ENCODE measurements around the gene SLC2A4RG.
A peak's percentile ranks its signal among the peaks of the same experiment; 100 is the strongest.

SLC2A4RG gene

DNA sequence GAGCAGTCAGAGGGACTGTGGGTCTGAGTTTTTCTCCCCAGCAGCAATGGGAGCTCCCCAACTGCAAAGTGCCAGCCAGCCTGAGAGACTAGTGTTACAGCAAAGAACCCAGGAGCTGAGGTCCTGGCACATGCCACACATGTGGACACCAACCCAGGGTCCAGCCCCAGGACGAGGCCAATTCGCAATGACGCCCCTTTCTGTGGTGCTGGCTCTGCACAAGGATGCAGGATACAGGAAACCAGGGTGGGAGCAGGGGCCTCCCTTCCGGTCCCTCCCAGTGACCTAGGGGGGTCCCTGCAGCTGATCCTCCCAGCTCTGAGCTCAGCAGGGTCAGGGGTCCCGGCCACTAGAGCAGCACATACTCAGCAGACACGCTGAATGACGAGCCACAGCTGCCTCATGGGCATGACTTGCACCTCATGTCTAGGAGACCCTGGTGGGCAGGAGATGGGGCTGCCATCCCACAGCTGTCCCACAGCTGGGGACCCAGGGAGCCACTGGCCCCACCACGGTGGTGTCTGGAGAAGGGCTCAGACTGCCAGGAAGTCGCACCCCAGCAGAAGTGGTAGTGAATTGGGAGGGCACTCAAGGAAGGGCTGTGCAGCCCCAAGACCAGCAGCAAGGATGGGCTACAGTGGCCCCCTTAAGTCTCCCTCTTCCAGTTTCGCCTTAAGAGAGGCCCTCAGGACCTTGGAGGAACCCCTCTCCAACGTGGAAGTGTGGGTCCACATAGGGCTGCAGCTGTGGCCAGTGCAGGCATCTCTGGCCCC, 35.4 kb upstream of the SLC2A4RG start:
- H3K9me3 Mint-ChIP-seq, result no peaks in the 10 kb centered on the region
- peaks cover 29% of the 10 kb centered on the region for H3K36me3 Mint-ChIP-seq
- peak; percentile 20 for DNase-seq
- H3K27me3 Mint-ChIP-seq, result no peaks in the 10 kb centered on the region
- H3K4me3 Mint-ChIP-seq, result no peak overlapping the region
- H3K27ac Mint-ChIP-seq, result no peak overlapping the region
- peaks cover 29% of the 10 kb centered on the region for H3K4me1 Mint-ChIP-seq
- CTCF ChIA-PET, result no interaction called here

GRCh38 chr20:63704749-63705117, 34.8 kb upstream of the SLC2A4RG start:
- Mint-ChIP-seq H3K4me3 (no peak overlapping the region), H3K27ac (no peak overlapping the region), H3K36me3 (peaks cover 32% of the 10 kb centered on the region), H3K9me3 (no peaks in the 10 kb centered on the region), H3K27me3 (no peaks in the 10 kb centered on the region), H3K4me1 (peaks cover 33% of the 10 kb centered on the region)
- CTCF ChIA-PET, result no interaction called here
- peak; percentile 18 for DNase-seq

GRCh38 chr20:63705232-63706026, 34.1 kb upstream of the SLC2A4RG start:
- CTCF ChIA-PET, result interaction anchor here (1.1 to 2.9 kb wide), 4 partner anchors 32 to 159 kb away, joined by 3 to 14 read pairs (median 6); partner anchors contain the start of genes LIME1, SLC2A4RG and TPD52L2
- Mint-ChIP-seq H3K27ac (no peak overlapping the region), H3K36me3 (peaks cover 35% of the 10 kb centered on the region), H3K4me1 (peaks cover 35% of the 10 kb centered on the region), H3K27me3 (no peaks in the 10 kb centered on the region), H3K4me3 (peak overlapping the region; percentile 37), H3K9me3 (no peaks in the 10 kb centered on the region)
- peak; percentile 11 for DNase-seq

DNA sequence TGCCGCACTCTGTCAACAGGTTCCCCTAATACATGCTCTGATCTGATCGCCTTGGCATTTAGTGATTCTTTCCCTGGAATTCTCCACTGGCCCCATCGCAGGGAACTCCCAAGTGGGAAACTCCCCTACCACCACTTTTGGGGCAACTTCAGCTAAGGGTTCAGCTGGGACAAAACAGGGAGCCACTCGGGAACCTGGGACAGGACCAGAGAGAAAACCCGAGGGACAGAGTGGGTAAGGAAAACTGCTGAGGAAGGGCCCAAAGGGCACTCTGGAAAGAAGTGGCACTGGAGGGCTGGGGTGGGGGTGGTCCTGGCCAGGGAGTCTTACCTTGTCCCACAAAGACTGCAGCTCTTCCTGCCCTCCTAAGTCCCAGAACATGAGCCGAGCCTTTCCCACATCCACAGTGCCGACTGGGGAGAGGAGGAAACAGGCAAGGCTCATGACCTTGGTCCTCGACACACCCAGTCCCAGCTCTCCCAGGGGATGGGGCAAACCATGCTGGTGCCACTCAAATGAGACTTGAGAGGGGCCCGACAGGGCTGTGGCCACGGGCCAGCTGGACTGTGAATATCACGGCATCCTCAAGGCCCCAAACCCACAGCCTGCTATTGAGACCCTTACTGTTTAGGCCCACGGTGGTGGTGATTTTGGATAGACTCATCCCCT, 33.4 kb upstream of the SLC2A4RG start:
- DNase-seq, result peak; percentile 19
- Mint-ChIP-seq H3K36me3 (peaks cover 43% of the 10 kb centered on the region), H3K4me3 (peak overlapping the region; percentile 80), H3K4me1 (peaks cover 42% of the 10 kb centered on the region), H3K27ac (peak overlapping the region; percentile 80), H3K9me3 (no peaks in the 10 kb centered on the region), H3K27me3 (no peaks in the 10 kb centered on the region)
- CTCF ChIA-PET, result interaction anchor here (0.6 to 2.9 kb wide), 8 partner anchors 31 to 158 kb away, joined by 3 to 14 read pairs (median 4); partner anchors contain the start of genes LIME1, SLC2A4RG and TPD52L2

- H3K27ac Mint-ChIP-seq, result peak overlapping the region; percentile 80
- peak; percentile 82 for DNase-seq
- no peaks in the 10 kb centered on the region for H3K27me3 Mint-ChIP-seq
- peaks cover 50% of the 10 kb centered on the region for H3K36me3 Mint-ChIP-seq
- no peaks in the 10 kb centered on the region for H3K9me3 Mint-ChIP-seq
- peaks cover 46% of the 10 kb centered on the region for H3K4me1 Mint-ChIP-seq
- CTCF ChIA-PET, result interaction anchor here (0.6 to 2.9 kb wide), 16 partner anchors 9 to 267 kb away, joined by 3 to 14 read pairs (median 3); partner anchors contain the start of genes PTK6, SLC2A4RG and TPD52L2
- H3K4me3 Mint-ChIP-seq, result peak overlapping the region; percentile 80
Observed at GRCh38 chr20:63706852-63707557, 32.6 kb upstream of the SLC2A4RG start.

DNA sequence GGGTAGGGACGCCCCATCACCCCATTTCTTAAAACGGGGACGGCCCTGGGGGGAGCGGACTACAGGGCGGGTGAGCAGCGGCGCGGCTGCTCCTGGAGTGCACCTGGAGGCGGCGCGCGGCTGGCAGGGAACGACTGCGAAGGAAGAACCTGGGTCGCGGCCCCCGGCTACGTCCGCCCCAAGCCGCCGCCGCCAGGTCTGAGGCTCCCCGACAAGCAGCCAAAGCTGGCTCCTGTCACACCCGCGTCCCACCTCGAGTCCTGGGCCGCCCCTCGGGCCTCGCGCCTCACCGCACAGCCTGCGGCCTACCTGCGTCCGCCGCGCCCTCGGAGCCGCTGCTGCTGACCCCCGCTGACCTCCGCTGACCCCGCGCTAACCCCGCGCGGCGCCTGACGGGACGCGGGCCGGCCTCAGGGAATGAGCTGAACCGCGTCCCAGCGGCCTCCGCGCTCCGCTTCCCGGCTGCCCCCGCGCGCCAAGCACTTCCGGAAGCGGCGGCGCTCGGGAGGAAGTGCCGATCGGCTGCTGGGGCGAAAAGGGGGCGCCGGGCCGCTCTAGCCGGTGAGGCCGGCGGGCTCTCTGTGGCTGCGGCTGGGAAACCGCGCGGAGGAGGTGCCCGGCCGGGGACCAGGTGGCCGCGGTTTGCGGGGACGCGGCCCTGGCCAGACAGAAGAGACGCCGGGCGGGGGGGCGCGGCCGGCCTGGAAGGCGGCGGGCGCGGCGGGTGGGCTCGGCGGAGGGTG, 31.8 kb upstream of the SLC2A4RG start, which contains the start of the genes ARFRP1 and ZGPAT:
ARFRP1 (minus strand) TSS at position 419 of the 743 bp plus-strand sequence. CDS start 885 bp downstream, outside the sequence.
ZGPAT (plus strand) TSS at position 482 of the 743 bp plus-strand sequence. CDS start 542 bp downstream, outside the sequence.
- H3K36me3 Mint-ChIP-seq, result peaks cover 57% of the 10 kb centered on the region
- peaks cover 48% of the 10 kb centered on the region for H3K4me1 Mint-ChIP-seq
- peak within 1 kb of the TSS; percentile 80 for H3K4me3 Mint-ChIP-seq
- H3K27ac Mint-ChIP-seq, result peak within 1 kb of the TSS; percentile 80
- H3K9me3 Mint-ChIP-seq, result peaks cover 5% of the 10 kb centered on the region
- DNase-seq, result peak; percentile 91
- no peaks in the 10 kb centered on the region for H3K27me3 Mint-ChIP-seq
- CTCF ChIA-PET, result interaction anchor here (0.7 to 2.9 kb wide), 17 partner anchors 8 to 266 kb away, joined by 3 to 14 read pairs (median 3); partner anchors contain the start of genes LIME1, PTK6, SLC2A4RG and TPD52L2

GRCh38 chr20:63708301-63709148, 31.1 kb upstream of the SLC2A4RG start:
- Mint-ChIP-seq H3K9me3 (peaks cover 5% of the 10 kb centered on the region), H3K4me3 (peak overlapping the region; percentile 80), H3K27ac (peak overlapping the region; percentile 71), H3K36me3 (peaks cover 61% of the 10 kb centered on the region), H3K4me1 (peaks cover 49% of the 10 kb centered on the region), H3K27me3 (no peaks in the 10 kb centered on the region)
- CTCF ChIA-PET, result interaction anchor here (0.9 to 2.9 kb wide), 10 partner anchors 10 to 171 kb away, joined by 3 to 14 read pairs (median 5); partner anchors contain the start of genes LIME1, PTK6, SLC2A4RG and TPD52L2
- peak; percentile 23 for DNase-seq

DNA sequence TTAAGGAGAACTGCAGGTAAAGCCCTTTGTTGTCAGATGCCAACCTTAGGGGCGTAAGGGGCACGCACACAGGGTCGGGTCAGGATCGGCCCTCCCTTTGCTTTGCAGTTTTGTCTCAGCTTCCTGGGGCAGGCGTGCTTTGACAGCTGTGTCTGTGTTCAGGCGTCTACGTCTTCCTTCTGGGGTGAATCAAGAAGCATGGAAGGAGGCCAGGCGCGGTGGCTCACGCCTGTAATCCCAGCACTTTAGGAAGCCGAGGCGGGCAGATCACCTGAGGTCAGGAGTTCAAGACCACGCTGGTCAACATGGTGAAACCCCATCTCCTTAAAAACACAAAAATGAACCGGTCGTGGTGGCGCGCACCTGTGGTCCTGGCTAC, 30.4 kb upstream of the SLC2A4RG start:
- Mint-ChIP-seq H3K9me3 (peaks cover 5% of the 10 kb centered on the region), H3K27me3 (no peaks in the 10 kb centered on the region), H3K4me3 (peak overlapping the region; percentile 80), H3K36me3 (peaks cover 64% of the 10 kb centered on the region), H3K27ac (no peak overlapping the region), H3K4me1 (peaks cover 49% of the 10 kb centered on the region)
- DNase-seq, result peak; percentile 20
- CTCF ChIA-PET, result interaction anchor here (1.5 to 2.0 kb wide), 2 partner anchors 10 to 30 kb away, joined by 4 to 8 read pairs; partner anchors contain the start of gene SLC2A4RG

- no peak overlapping the region for H3K27ac Mint-ChIP-seq
- peaks cover 64% of the 10 kb centered on the region for H3K36me3 Mint-ChIP-seq
- DNase-seq, result no peak
- peaks cover 17% of the 10 kb centered on the region for H3K9me3 Mint-ChIP-seq
- CTCF ChIA-PET, result interaction anchor here (0.9 kb wide), 1 partner anchor 25 kb away, joined by 3 read pairs; the partner anchor contains the start of gene LIME1
- peaks cover 51% of the 10 kb centered on the region for H3K4me1 Mint-ChIP-seq
- H3K4me3 Mint-ChIP-seq, result peak overlapping the region; percentile 33
- no peaks in the 10 kb centered on the region for H3K27me3 Mint-ChIP-seq
Observed at GRCh38 chr20:63711085-63711645, 28.4 kb upstream of the SLC2A4RG start.

DNA sequence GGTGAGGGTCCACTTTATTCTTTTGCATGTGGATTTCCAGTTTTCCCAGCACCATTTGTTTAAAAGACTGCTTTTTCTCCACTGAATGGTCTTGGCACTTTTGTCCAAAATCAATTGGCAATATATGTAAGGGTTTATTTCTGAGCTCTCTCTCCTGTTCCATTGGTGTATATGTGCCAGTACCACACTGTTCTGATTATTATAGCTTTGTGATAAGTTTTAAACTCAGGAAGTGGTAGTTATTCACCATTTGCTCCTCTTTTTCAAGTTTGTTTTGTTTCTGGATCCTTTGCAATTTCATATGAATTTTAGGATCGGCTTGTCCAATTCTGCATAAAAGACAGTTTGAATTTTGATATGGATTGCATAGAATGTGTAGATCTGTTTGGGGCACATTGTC, 27.4 kb upstream of the SLC2A4RG start:
- CTCF ChIA-PET, result interaction anchor here (0.6 to 0.9 kb wide), 2 partner anchors 11 to 24 kb away, joined by 3 read pairs; partner anchors contain the start of gene LIME1
- no peak for DNase-seq
- Mint-ChIP-seq H3K27ac (peak overlapping the region; percentile 39), H3K4me1 (peaks cover 44% of the 10 kb centered on the region), H3K27me3 (no peaks in the 10 kb centered on the region), H3K9me3 (peaks cover 17% of the 10 kb centered on the region), H3K4me3 (no peak overlapping the region), H3K36me3 (peaks cover 65% of the 10 kb centered on the region)

DNA sequence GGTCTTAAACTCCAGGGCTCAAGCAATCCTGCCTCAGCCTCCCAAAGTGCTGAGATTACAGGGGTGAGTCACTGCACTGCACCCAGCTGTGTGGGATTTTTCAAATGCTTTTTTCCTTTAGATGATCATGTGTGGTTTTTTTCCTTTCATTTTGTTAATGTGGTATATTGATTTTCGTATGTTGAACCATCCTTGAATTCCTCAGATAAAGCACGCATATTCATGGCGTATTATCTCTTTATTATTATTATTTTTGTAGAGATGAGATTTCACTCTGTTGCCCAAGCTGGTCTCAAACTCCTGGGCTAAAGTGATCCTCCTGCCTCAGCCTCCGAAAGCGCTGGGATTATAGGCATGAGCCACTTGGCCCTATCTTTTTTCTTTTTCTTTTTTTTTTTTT, 24.7 kb upstream of the SLC2A4RG start:
- H3K27me3 Mint-ChIP-seq, result no peaks in the 10 kb centered on the region
- H3K4me3 Mint-ChIP-seq, result no peak overlapping the region
- H3K4me1 Mint-ChIP-seq, result peaks cover 31% of the 10 kb centered on the region
- no peak for DNase-seq
- CTCF ChIA-PET, result interaction anchor here (1.2 kb wide), 1 partner anchor 22 kb away, joined by 3 read pairs; the partner anchor contains the start of gene LIME1
- peaks cover 23% of the 10 kb centered on the region for H3K9me3 Mint-ChIP-seq
- no peak overlapping the region for H3K27ac Mint-ChIP-seq
- peaks cover 77% of the 10 kb centered on the region for H3K36me3 Mint-ChIP-seq

Measured in activated naive CD4-positive, alpha-beta T cell treated with anti-CD3 and anti-CD28 coated beads, Interleukin-2, amount 10 ng/mL, durations not matched to agents 7 days and 5 days (primary cell).